Activated naive CD4-positive, alpha-beta T cell treated with anti-CD3 and anti-CD28 coated beads, Interleukin-2, amount 50 U/mL, for 16 hours (primary cell): ENCODE results near the gene IL13RA2.

Source experiments
- DNase-seq: peaks from one replicate; pipeline ENCODE4 v3.0.0-alpha.2; 2020

IL13RA2 gene

GRCh38 chrX:115017455-115017854, at the start of gene IL13RA2:
TSS of gene IL13RA2 (minus strand) at chrX:115017616. CDS start at chrX:115017269, 347 bp downstream.
- no peak for DNase-seq

GRCh38 chrX:115065304-115065703, 47.9 kb upstream of the IL13RA2 start:
- DNase-seq = no peak

GRCh38 chrX:115060013-115060412, 42.6 kb upstream of the IL13RA2 start:
- DNase-seq = no peak

GRCh38 chrX:115058276-115058675, 40.9 kb upstream of the IL13RA2 start:
- DNase-seq = no peak

GRCh38 chrX:115054876-115055275, 37.5 kb upstream of the IL13RA2 start:
- DNase-seq = no peak

GRCh38 chrX:115053223-115053622, 35.8 kb upstream of the IL13RA2 start:
- DNase-seq = no peak

- DNase-seq = no peak
Observed at GRCh38 chrX:115047715-115048114, 30.3 kb upstream of the IL13RA2 start.

- no peak for DNase-seq
Observed at GRCh38 chrX:115047181-115047580, 29.8 kb upstream of the IL13RA2 start.

GRCh38 chrX:115040417-115040816, 23.0 kb upstream of the IL13RA2 start:
- no peak for DNase-seq

- DNase-seq = no peak
Observed at GRCh38 chrX:115038406-115038805, 21.0 kb upstream of the IL13RA2 start.

- DNase-seq = no peak
Observed at GRCh38 chrX:115036029-115036428, 18.6 kb upstream of the IL13RA2 start.

- DNase-seq = no peak
Observed at GRCh38 chrX:115031989-115032388, 14.6 kb upstream of the IL13RA2 start.

GRCh38 chrX:115030625-115031024, 13.2 kb upstream of the IL13RA2 start:
- DNase-seq = no peak

- no peak for DNase-seq
Observed at GRCh38 chrX:115029869-115030570, 12.6 kb upstream of the IL13RA2 start.

- DNase-seq = no peak
Observed at GRCh38 chrX:115029440-115029839, 12.0 kb upstream of the IL13RA2 start.

GRCh38 chrX:115023811-115024210, 6.4 kb upstream of the IL13RA2 start:
- no peak for DNase-seq

- DNase-seq = no peak
Observed at GRCh38 chrX:115023139-115023538, 5.7 kb upstream of the IL13RA2 start.

- no peak for DNase-seq
Observed at GRCh38 chrX:115021121-115021520, 3.7 kb upstream of the IL13RA2 start.

GRCh38 chrX:115018944-115019343, 1.5 kb upstream of the IL13RA2 start:
- DNase-seq = no peak

- no peak for DNase-seq
Observed at GRCh38 chrX:115018040-115018647, 728 bp upstream of the IL13RA2 start.

- DNase-seq = no peak
Observed at GRCh38 chrX:115013705-115014104, 3.7 kb downstream of the IL13RA2 start.

- DNase-seq = no peak
Observed at GRCh38 chrX:115011428-115011827, 6.0 kb downstream of the IL13RA2 start.

- no peak for DNase-seq
Observed at GRCh38 chrX:114999906-115000305, 17.5 kb downstream of the IL13RA2 start.

GRCh38 chrX:114997779-114998178, 19.6 kb downstream of the IL13RA2 start:
- no peak for DNase-seq
